RWPE2 (cell line): ENCODE measurements around the gene MCC.

Experiments
- ATAC-seq: fragments of 200-7000 bp; cut with Tn5 transposase; 3 replicates; pipeline ENCODE4 v1.9.1; 2021; ENCODE audit warnings: low read depth
- DNase-seq: peaks from one replicate; pipeline ENCODE4 v3.0.0-alpha.2; 2020; ENCODE audit warnings: low spot score
- H3K27ac ChIP-seq: fragments of 450-650 bp; 2 replicates; pipeline ENCODE4 v1.5.1; 2017; ENCODE audit warnings: mild to moderate bottlenecking; ENCODE audit not compliant: poor library complexity, severe bottlenecking
- H3K27me3 ChIP-seq: fragments of 250-450 bp; sonication (Bioruptor Pico); 2 replicates; pipeline ENCODE4 v1.5.1; 2021; ENCODE audit warnings: mild to moderate bottlenecking, moderate library complexity; ENCODE audit not compliant: insufficient read depth, poor library complexity, severe bottlenecking
- H3K36me3 ChIP-seq: fragments of 250-450 bp; sonication (Bioruptor Pico); 2 replicates; pipeline ENCODE4 v1.5.1; 2020; ENCODE audit warnings: low read depth, mild to moderate bottlenecking, moderate library complexity
- H3K4me1 ChIP-seq: fragments of 250-450 bp; sonication (Bioruptor Pico); 2 replicates; pipeline ENCODE4 v1.5.1; 2021; ENCODE audit warnings: mild to moderate bottlenecking, moderate library complexity; ENCODE audit not compliant: insufficient read depth, poor library complexity, severe bottlenecking
- H3K4me3 ChIP-seq: fragments of 250-450 bp; sonication (Bioruptor Pico); 2 replicates; pipeline ENCODE4 v1.5.1; 2021; ENCODE audit warnings: mild to moderate bottlenecking, moderate library complexity; ENCODE audit not compliant: severe bottlenecking
- H3K9me3 ChIP-seq: fragments of 250-450 bp; sonication (Bioruptor Pico); 2 replicates; pipeline ENCODE4 v1.5.1; 2021; ENCODE audit warnings: mild to moderate bottlenecking, moderate library complexity; ENCODE audit not compliant: severe bottlenecking
- CTCF ChIP-seq: fragments of 450-650 bp; IDR thresholded peaks from one replicate; pipeline ENCODE4 v1.5.1; 2017; ENCODE audit warnings: mild to moderate bottlenecking, moderate library complexity; ENCODE audit not compliant: poor library complexity, severe bottlenecking

The MCC gene

GRCh38 chr5:112976432-112977309 is 511.6 kb downstream of the MCC start, which contains the start of gene DCP2:
Gene DCP2 (plus strand): TSS chr5:112976798. CDS start chr5:112976934, 136 bp downstream.
- ATAC-seq (peak; percentile 97), DNase-seq (peak; percentile 95)
- Histone ChIP-seq H3K27ac (peak within 1 kb of the TSS; percentile 80), H3K9me3 (no peaks in the 10 kb centered on the region), H3K36me3 (peaks cover 20% of the 10 kb centered on the region), H3K4me1 (peaks cover 23% of the 10 kb centered on the region), H3K4me3 (peak within 1 kb of the TSS; percentile 77), H3K27me3 (no peaks in the 10 kb centered on the region)
- TF ChIP-seq CTCF, result no peak

GRCh38 chr5:112975721-112976431 is 512.4 kb downstream of the MCC start:
- no peak for TF ChIP-seq CTCF
- no peaks in the 10 kb centered on the region for H3K27me3 ChIP-seq
- peaks cover 23% of the 10 kb centered on the region for H3K4me1 ChIP-seq
- H3K27ac ChIP-seq, result peak overlapping the region; percentile 80
- no peaks in the 10 kb centered on the region for H3K9me3 ChIP-seq
- no peak for DNase-seq
- H3K4me3 ChIP-seq, result peak overlapping the region; percentile 77
- peak; percentile 2 for ATAC-seq
- H3K36me3 ChIP-seq, result peaks cover 12% of the 10 kb centered on the region; the same call in 1 of the 2 replicates

- no peaks in the 10 kb centered on the region for H3K9me3 ChIP-seq
- no peak overlapping the region for H3K4me3 ChIP-seq
- H3K27ac ChIP-seq, result no peak overlapping the region
- peaks cover 8% of the 10 kb centered on the region; the same call in 1 of the 2 replicates for H3K36me3 ChIP-seq
- no peak for DNase-seq
- H3K4me1 ChIP-seq, result peaks cover 14% of the 10 kb centered on the region
- no peak for TF ChIP-seq CTCF
- ATAC-seq, result no peak
- H3K27me3 ChIP-seq, result no peaks in the 10 kb centered on the region
Observed at GRCh38 chr5:112974901-112975300, 513.4 kb downstream of the MCC start.

GRCh38 chr5:112973904-112974303 is 514.3 kb downstream of the MCC start:
- Histone ChIP-seq H3K36me3 (peaks cover 2% of the 10 kb centered on the region; the same call in 1 of the 2 replicates), H3K9me3 (no peaks in the 10 kb centered on the region), H3K4me3 (no peak overlapping the region), H3K27me3 (no peaks in the 10 kb centered on the region), H3K27ac (no peak overlapping the region), H3K4me1 (peaks cover 4% of the 10 kb centered on the region)
- DNase-seq (no peak), ATAC-seq (no peak)
- no peak for TF ChIP-seq CTCF
